Keratinocyte (primary cell): ENCODE measurements around the gene IMPDH2. TPM values are rescaled to one million over a fixed set of nuclear protein-coding genes. Genes with fewer than 3 reads are reported as not detected.

Source experiments
- DNase-seq: peaks from one replicate; pipeline ENCODE4 v3.0.0-alpha.2; 2011; ENCODE audit warnings: low read depth, missing footprints, low spot score
- FAIRE-seq: peaks from 2 replicates; lab custom pipeline; 2011; peaks lifted over from hg19 to GRCh38; lab: Jason Lieb, UNC
- H2AFZ ChIP-seq: 2 replicates; pipeline ENCODE4 v1.6.0; 2012; ENCODE audit warnings: low read length, control low read depth, inconsistent platforms; ENCODE audit not compliant: control insufficient read depth
- H3K27ac ChIP-seq: 2 replicates; pipeline ENCODE4 v1.5.1; 2011; ENCODE audit warnings: low read length; ENCODE audit not compliant: control insufficient read depth, insufficient read depth
- H3K27me3 ChIP-seq: 3 replicates; pipeline ENCODE4 v1.6.0; 2011; ENCODE audit warnings: low read length; ENCODE audit not compliant: control insufficient read depth, insufficient read depth; ENCODE audit errors: extremely low read depth
- H3K36me3 ChIP-seq, 2 experiments: 2 replicates in 1 of 2; 3 replicates in 1 of 2; pipeline ENCODE4 v1.5.1; 2011; ENCODE audit warnings: low read length in 2 of 2, mild to moderate bottlenecking in 1 of 2; ENCODE audit not compliant: control insufficient read depth in 2 of 2, insufficient read depth in 2 of 2; ENCODE audit errors: extremely low read depth in 1 of 2
- H3K4me1 ChIP-seq: 3 replicates; pipeline ENCODE4 v1.5.1; 2011; ENCODE audit warnings: low read length; ENCODE audit not compliant: control insufficient read depth, insufficient read depth; ENCODE audit errors: extremely low read depth
- H3K4me2 ChIP-seq: 3 replicates; pipeline ENCODE4 v1.6.0; 2011; ENCODE audit warnings: low read depth, low read length; ENCODE audit not compliant: control insufficient read depth, insufficient read depth; ENCODE audit errors: extremely low read depth
- H3K4me3 ChIP-seq, 3 experiments: fragments of 200-600 bp in 1 of 3; sonication (generic) in 1 of 3; 2 replicates in 2 of 3; 3 replicates in 1 of 3; pipeline ENCODE4 v1.5.1; 2011 to 2016; ENCODE audit warnings: low read length in 3 of 3, mild to moderate bottlenecking in 3 of 3, control low read depth in 2 of 3, inconsistent platforms in 1 of 3, low read depth in 1 of 3, mixed read lengths in 1 of 3, mixed run types in 1 of 3, moderate library complexity in 1 of 3; ENCODE audit not compliant: control insufficient read depth in 2 of 3, insufficient read depth in 2 of 3; ENCODE audit errors: extremely low read depth in 1 of 3
- H3K79me2 ChIP-seq: 2 replicates; pipeline ENCODE4 v1.6.0; 2012; ENCODE audit warnings: low read length; ENCODE audit not compliant: control insufficient read depth, insufficient read depth
- H3K9ac ChIP-seq: 3 replicates; pipeline ENCODE4 v1.6.0; 2011; ENCODE audit warnings: low read length; ENCODE audit not compliant: control insufficient read depth, insufficient read depth; ENCODE audit errors: extremely low read depth
- H3K9me1 ChIP-seq: 3 replicates; pipeline ENCODE4 v1.6.0; 2011; ENCODE audit warnings: low read length; ENCODE audit not compliant: control insufficient read depth, insufficient read depth; ENCODE audit errors: extremely low read depth
- H3K9me3 ChIP-seq: 2 replicates; pipeline ENCODE4 v1.5.1; 2012; ENCODE audit warnings: low read depth, low read length; ENCODE audit not compliant: control insufficient read depth
- H4K20me1 ChIP-seq: 3 replicates; pipeline ENCODE4 v1.6.0; 2011; ENCODE audit warnings: low read length; ENCODE audit not compliant: control insufficient read depth, insufficient read depth; ENCODE audit errors: extremely low read depth
- EZH2 ChIP-seq: IDR thresholded peaks from one replicate; pipeline ENCODE4 v1.6.1; 2012; ENCODE audit warnings: inconsistent platforms, mild to moderate bottlenecking, low read length, moderate library complexity
- dilution Hi-C: fragments of 300-500 bp; cut with MboI; formaldehyde crosslinking; loops from one replicate; pipeline ENCODE4 v1.7.0; 2020; ENCODE audit warnings: low sequenced_read_pairs; ENCODE audit not compliant: extremely low pct_ligation_motif_present
- polyA plus RNA-seq, 5 experiments: library from polyadenylated mRNA; depleted of rRNA in 3 of 5; stranded (reverse) in 3 of 5; stranded (forward) in 1 of 5; unstranded in 1 of 5; fragments of >200 nt; gene quantifications; 1 replicate in 1 of 5; 2 replicates in 3 of 5; 3 replicates in 1 of 5; pipeline versions ENCODE4 v1.2.1 to v1.2.3, GENCODE V29; 2011 to 2012; ENCODE audit warnings: missing spikeins in 2 of 5, low read depth in 1 of 5, low replicate concordance in 1 of 5
- TF ChIP-seq, protein P1 (sequence below), 3 experiments: IDR thresholded peaks in 1 of 3; conservative IDR thresholded peaks in 1 of 3; optimal IDR thresholded peaks in 1 of 3; 2 replicates in 2 of 3; 3 replicates in 1 of 3; pipeline versions ENCODE3 to v1.5.1; 2011; ENCODE audit warnings: low read length in 3 of 3, mild to moderate bottlenecking in 3 of 3, moderate library complexity in 2 of 3, control low read depth in 1 of 3, inconsistent platforms in 1 of 3; ENCODE audit not compliant: insufficient read depth in 2 of 3; ENCODE audit errors: extremely low read depth in 1 of 3

The IMPDH2 gene
- polyA plus RNA-seq, 1 donor (not counting 4 experiments of a cell fraction or from before 2014, with no cell fraction given) = 221 TPM

DNA sequence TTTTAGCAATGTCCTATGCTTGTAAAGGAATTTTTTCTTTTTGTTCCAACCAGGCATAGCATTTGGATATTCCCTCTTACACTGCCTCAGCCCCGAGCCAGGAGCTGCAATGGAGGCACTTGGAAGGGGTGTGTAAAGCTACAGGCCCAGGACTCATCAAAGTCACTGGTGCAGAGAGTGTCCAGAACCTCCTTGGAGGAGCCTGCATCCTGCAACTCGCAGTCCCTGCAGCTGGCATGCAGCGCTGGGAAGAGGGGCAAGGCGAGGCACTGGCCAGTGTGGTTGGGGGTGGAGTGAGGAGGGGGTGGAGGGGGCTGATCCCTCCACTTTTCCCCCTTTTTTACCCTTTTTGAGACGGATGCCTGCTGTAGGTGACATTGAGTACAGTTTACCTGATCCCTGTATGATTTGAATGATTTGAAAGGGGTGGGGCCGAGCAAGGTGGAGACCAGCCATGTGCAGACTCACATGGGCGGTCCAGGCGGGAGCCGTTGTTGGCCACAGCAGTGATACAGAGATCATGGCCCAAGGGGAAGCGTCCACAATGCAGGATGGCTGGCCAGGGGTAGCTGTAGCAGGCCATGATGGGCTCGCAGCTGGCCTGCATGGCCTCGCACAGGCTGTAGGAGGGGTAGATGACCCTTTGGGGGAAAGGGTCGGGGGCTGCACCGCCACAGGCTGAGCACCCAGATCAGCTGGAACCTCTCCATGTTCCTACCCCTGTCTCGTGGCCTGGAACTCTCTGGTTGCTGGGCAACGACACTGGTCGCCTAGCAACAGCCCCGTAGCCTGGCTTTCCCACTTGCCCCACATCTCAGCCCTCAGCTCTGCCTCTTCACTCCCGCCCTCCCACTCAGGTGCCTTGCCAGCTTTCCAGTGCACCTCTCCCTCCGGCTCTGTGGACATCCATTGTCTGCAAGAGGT, 31.2 kb downstream of the IMPDH2 start:
- dilution Hi-C loops = no loop called here
- Histone ChIP-seq H3K9me3 (no peaks in the 10 kb centered on the region), H3K9me1 (no peaks in the 10 kb centered on the region), H3K9ac (no peak overlapping the region), H4K20me1 (no peaks in the 10 kb centered on the region), H3K79me2 (no peaks in the 10 kb centered on the region), H3K4me1 (no peaks in the 10 kb centered on the region), H3K27ac (no peak overlapping the region), H3K36me3 (no peaks in the 10 kb centered on the region), H2AFZ (no peak overlapping the region), H3K27me3 (no peaks in the 10 kb centered on the region), H3K4me2 (no peak overlapping the region), H3K4me3 (no peak overlapping the region)
- FAIRE-seq (no peak), DNase-seq (no peak)
- TF ChIP-seq, protein P1, sequence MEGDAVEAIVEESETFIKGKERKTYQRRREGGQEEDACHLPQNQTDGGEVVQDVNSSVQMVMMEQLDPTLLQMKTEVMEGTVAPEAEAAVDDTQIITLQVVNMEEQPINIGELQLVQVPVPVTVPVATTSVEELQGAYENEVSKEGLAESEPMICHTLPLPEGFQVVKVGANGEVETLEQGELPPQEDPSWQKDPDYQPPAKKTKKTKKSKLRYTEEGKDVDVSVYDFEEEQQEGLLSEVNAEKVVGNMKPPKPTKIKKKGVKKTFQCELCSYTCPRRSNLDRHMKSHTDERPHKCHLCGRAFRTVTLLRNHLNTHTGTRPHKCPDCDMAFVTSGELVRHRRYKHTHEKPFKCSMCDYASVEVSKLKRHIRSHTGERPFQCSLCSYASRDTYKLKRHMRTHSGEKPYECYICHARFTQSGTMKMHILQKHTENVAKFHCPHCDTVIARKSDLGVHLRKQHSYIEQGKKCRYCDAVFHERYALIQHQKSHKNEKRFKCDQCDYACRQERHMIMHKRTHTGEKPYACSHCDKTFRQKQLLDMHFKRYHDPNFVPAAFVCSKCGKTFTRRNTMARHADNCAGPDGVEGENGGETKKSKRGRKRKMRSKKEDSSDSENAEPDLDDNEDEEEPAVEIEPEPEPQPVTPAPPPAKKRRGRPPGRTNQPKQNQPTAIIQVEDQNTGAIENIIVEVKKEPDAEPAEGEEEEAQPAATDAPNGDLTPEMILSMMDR (optimal IDR thresholded peaks at IDR 0.05 in 1 of 3, IDR thresholded peaks at IDR 0.05 in 1 of 3, conservative IDR thresholded peaks at IDR 0.05 in 1 of 3; ENCODE audit: extremely low read depth in 1 of 3, insufficient read depth in 2 of 3, low read length in 3 of 3) = no peak
- no peak for TF ChIP-seq EZH2

DNA sequence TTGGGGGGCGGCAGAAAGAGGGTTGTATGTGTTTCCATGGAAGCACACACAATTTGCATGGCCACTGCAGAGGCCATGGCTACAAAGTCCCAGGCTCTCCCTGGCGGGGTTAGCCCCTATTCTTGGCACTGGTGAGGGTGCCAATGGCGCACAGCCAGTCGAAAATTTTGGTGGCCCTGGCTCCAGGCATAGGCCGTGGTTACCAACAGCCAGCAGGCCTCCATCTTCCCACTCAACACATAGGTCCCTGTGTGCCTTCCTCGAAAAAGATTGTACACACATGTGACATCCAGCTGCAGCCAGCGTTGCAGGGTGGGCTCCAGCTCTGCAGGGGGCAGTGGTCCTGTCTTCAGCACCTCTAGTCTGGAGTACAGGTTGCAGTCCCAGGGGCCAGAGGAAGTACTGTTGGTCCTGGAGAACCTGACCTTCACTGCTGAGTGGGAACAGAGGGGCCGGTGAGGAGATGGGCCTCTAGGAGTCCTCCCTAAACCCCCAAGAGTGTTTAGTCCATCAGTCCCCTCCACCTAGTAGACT, 32.0 kb downstream of the IMPDH2 start:
- H3K36me3 ChIP-seq = no peaks in the 10 kb centered on the region
- H2AFZ ChIP-seq = no peak overlapping the region
- H3K9me3 ChIP-seq = no peaks in the 10 kb centered on the region
- no peak for DNase-seq
- no peak for FAIRE-seq
- no peaks in the 10 kb centered on the region for H3K9me1 ChIP-seq
- H3K4me2 ChIP-seq = no peak overlapping the region
- no peak overlapping the region for H3K27ac ChIP-seq
- H4K20me1 ChIP-seq = no peaks in the 10 kb centered on the region
- no peaks in the 10 kb centered on the region for H3K27me3 ChIP-seq
- no peak overlapping the region for H3K9ac ChIP-seq
- dilution Hi-C loops = no loop called here
- no peak overlapping the region for H3K4me3 ChIP-seq
- no peaks in the 10 kb centered on the region for H3K79me2 ChIP-seq
- TF ChIP-seq, protein P1 (optimal IDR thresholded peaks at IDR 0.05 in 1 of 3, IDR thresholded peaks at IDR 0.05 in 1 of 3, conservative IDR thresholded peaks at IDR 0.05 in 1 of 3; ENCODE audit: extremely low read depth in 1 of 3, insufficient read depth in 2 of 3, low read length in 3 of 3) = no peak
- no peak for TF ChIP-seq EZH2
- H3K4me1 ChIP-seq = no peaks in the 10 kb centered on the region
